HL-60 (cell line): Measurements from ENCODE around the gene ATPAF1.

ENCODE experiments used
- DNase-seq, 2 experiments: peaks; one replicate each; pipeline ENCODE4 v3.0.0-alpha.2; 2010 to 2020; ENCODE audit warnings: low read depth in 1 of 2, low spot score in 1 of 2
- H3K27ac ChIP-seq: fragments of 250-450 bp; sonication (Bioruptor Pico); replicated peaks from 2 replicates; pipeline ENCODE4 v1.5.1; 2020; ENCODE audit warnings: mild to moderate bottlenecking, moderate library complexity
- H3K27me3 ChIP-seq: fragments of 250-450 bp; sonication (Bioruptor Pico); 2 replicates; pipeline ENCODE4 v1.5.1; 2021; ENCODE audit warnings: mild to moderate bottlenecking, moderate library complexity; ENCODE audit not compliant: insufficient read depth, poor library complexity, severe bottlenecking
- H3K4me3 ChIP-seq: replicated peaks from 2 replicates; pipeline ENCODE4 v1.5.1; 2011; ENCODE audit warnings: mild to moderate bottlenecking, control low read depth, low read length; ENCODE audit not compliant: insufficient read depth
- GABPA ChIP-seq: IDR thresholded peaks from 2 replicates; pipeline ENCODE4 v1.6.1; 2012; ENCODE audit warnings: low read depth
- POLR2AphosphoS5 ChIP-seq: IDR thresholded peaks from 2 replicates; pipeline ENCODE4 v1.6.1; 2012; ENCODE audit warnings: low read depth
- REST ChIP-seq: IDR thresholded peaks from 2 replicates; pipeline ENCODE4 v1.6.1; 2012; ENCODE audit warnings: low read depth; ENCODE audit not compliant: insufficient replicate concordance
- SPI1 ChIP-seq: IDR thresholded peaks from 2 replicates; pipeline ENCODE4 v1.6.1; 2012; ENCODE audit warnings: low read depth, mild to moderate bottlenecking, borderline replicate concordance
- TF ChIP-seq, protein P1 (sequence below): IDR thresholded peaks from one replicate; pipeline ENCODE4 v1.5.1; 2011; ENCODE audit warnings: low read length, control low read depth, inconsistent platforms; ENCODE audit not compliant: insufficient read depth

Gene ATPAF1

GRCh38 chr1:46605232-46605631 lies 62.9 kb downstream of the ATPAF1 start:
- DNase-seq: peak in 1 of 2 experiments; percentile 56
- Histone ChIP-seq H3K4me3 (no peak overlapping the region), H3K27me3 (no peaks in the 10 kb centered on the region), H3K27ac (no peak overlapping the region)
- TF ChIP-seq POLR2AphosphoS5 (peak; percentile 53), REST (no peak)

DNA sequence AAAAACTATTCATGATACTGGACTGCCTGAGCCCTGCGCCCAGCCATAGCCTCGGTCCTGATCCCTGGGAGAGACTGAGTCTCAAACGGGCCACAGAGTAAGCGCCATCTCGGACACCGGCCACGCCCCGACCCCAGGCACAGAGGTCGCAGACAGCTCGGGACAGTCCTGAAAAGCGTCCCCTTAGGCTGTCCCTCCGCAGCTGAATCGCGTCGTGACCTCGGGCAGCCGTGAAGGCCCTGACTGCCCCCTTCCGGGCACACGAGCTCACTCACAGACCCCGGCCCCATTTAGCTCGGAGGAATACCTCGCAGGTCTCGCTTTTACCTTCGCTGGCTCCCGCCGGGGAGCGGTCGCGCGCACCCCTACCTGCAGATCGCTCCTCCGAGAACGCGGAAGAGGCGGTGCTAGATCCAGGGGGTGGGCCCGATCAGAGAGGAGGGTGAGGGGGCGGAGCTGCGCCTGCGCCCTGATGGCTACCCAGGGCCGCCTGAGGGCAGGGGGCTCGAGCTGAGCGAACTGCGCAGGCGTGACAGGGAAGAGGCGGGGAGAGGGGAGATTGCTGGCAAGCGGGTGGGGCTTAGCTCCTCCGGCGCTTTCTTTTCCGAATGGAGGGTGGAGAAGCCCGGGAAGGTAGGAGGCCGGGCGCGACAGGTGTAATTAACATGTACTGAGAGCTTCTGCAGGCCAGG lies 64.2 kb downstream of the ATPAF1 start, which contains the start of gene MKNK1:
TSS of gene MKNK1 (minus strand) at position 411 of the 692 bp plus-strand sequence. CDS start 20,941 bp downstream, outside the sequence.
- H3K27ac ChIP-seq: peak within 1 kb of the TSS; percentile 66
- DNase-seq: peak; percentile 91 to 95
- H3K4me3 ChIP-seq: peak within 1 kb of the TSS; percentile 87
- H3K27me3 ChIP-seq: no peaks in the 10 kb centered on the region
- TF ChIP-seq SPI1 (no peak), POLR2AphosphoS5 (peak; percentile 88)

DNA sequence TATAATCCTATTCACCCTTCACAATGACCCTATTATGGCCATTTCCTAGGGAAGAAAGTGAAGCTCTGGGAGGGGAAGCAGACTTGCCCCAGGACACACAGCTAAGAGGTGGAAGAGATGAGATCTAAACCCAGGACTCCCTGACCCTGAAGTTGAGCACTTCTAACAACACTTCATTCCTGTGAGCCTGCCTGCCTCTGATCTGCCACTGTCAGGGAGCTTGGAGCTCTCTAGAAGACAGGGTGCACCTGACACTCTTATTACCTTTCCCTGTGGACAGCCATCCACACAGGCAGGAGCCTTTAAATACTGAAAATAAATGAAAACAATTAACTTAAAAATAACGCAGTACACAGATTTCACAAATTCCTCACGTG lies 64.7 kb downstream of the ATPAF1 start:
- DNase-seq: no peak
- Histone ChIP-seq H3K4me3 (peak overlapping the region; percentile 87), H3K27ac (peak overlapping the region; percentile 66), H3K27me3 (no peaks in the 10 kb centered on the region)
- TF ChIP-seq REST (no peak), POLR2AphosphoS5 (no peak), GABPA (no peak), SPI1 (no peak)
- TF ChIP-seq, protein P1, sequence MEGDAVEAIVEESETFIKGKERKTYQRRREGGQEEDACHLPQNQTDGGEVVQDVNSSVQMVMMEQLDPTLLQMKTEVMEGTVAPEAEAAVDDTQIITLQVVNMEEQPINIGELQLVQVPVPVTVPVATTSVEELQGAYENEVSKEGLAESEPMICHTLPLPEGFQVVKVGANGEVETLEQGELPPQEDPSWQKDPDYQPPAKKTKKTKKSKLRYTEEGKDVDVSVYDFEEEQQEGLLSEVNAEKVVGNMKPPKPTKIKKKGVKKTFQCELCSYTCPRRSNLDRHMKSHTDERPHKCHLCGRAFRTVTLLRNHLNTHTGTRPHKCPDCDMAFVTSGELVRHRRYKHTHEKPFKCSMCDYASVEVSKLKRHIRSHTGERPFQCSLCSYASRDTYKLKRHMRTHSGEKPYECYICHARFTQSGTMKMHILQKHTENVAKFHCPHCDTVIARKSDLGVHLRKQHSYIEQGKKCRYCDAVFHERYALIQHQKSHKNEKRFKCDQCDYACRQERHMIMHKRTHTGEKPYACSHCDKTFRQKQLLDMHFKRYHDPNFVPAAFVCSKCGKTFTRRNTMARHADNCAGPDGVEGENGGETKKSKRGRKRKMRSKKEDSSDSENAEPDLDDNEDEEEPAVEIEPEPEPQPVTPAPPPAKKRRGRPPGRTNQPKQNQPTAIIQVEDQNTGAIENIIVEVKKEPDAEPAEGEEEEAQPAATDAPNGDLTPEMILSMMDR: no peak

- DNase-seq: no peak
- no peak overlapping the region for H3K4me3 ChIP-seq
- H3K27me3 ChIP-seq: no peaks in the 10 kb centered on the region
- TF ChIP-seq POLR2AphosphoS5: no peak
- no peak for TF ChIP-seq REST
- TF ChIP-seq GABPA: no peak
- TF ChIP-seq, protein P1: no peak
- TF ChIP-seq SPI1: no peak
- no peak overlapping the region for H3K27ac ChIP-seq
These were observed 66.7 kb downstream of the ATPAF1 start for GRCh38 chr1:46601257-46602007.
